Measurements from ENCODE around the gene COL4A3. TPM values are rescaled to one million over a fixed set of nuclear protein-coding genes. Genes with fewer than 3 reads are reported as not detected.

Gene COL4A3
- total RNA-seq, 1 experiment from 2014 or later: 0.15 TPM

DNA sequence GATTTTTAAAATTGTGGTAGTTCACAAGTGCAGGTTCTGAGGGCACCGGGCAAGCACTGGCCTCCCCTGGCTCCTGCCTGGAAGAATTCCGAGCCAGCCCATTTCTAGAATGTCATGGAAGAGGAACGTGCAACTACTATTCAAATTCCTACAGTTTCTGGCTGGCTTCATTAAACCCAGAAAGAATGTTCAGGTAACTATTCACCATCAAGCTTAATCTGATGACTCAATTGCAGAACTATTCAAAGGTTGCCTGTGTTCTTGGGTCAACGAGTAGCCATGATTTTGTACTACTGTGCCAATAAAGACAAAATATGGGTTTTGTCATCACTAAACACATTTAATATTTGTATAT, 146.3 kb downstream of the COL4A3 start:
- no peak overlapping the region for H2BK12ac ChIP-seq (ENCODE audit: insufficient read length, low read depth, low read length)
- no peaks in the 10 kb centered on the region for H3K27me3 ChIP-seq (ENCODE audit: insufficient read depth, low read length)
- H3K4me1 ChIP-seq (ENCODE audit: insufficient read depth, low read length): no peaks in the 10 kb centered on the region
- H3K23ac ChIP-seq (ENCODE audit: insufficient read length, low read depth, low read length): no peak overlapping the region
- H3K23me2 ChIP-seq (ENCODE audit: insufficient read length, low read depth, low read length, poor library complexity, severe bottlenecking): no peaks in the 10 kb centered on the region
- H3K36me3 Mint-ChIP-seq (ENCODE audit: insufficient read depth in 1 of 3, low read depth in 3 of 3): no peaks in the 10 kb centered on the region
- H3K79me1 ChIP-seq (ENCODE audit: insufficient read depth, low read depth, low read length, poor library complexity, severe bottlenecking): no peaks in the 10 kb centered on the region
- no peak overlapping the region for H4K5ac ChIP-seq (ENCODE audit: insufficient read length, low read depth, low read length)
- H3K56ac ChIP-seq (ENCODE audit: insufficient read length, low read depth, low read length): no peak overlapping the region
- H2BK5ac ChIP-seq (ENCODE audit: insufficient read length, low read length): no peak overlapping the region
- H3K79me2 ChIP-seq (ENCODE audit: insufficient read depth, low read length): no peaks in the 10 kb centered on the region
- no CpG with 5 or more reads among the region's 4 CpGs for WGBS (ENCODE audit: extremely low coverage, insufficient read length, low lambda C conversion rate)
- H3K9me3 ChIP-seq (ENCODE audit: control insufficient read depth, low read depth, low read length): no peaks in the 10 kb centered on the region
- H3K9me3 Mint-ChIP-seq: no peaks in the 10 kb centered on the region
- H4K91ac ChIP-seq (ENCODE audit: insufficient read length, low read depth, low read length): no peak overlapping the region
- H3T11ph ChIP-seq (ENCODE audit: low read length): no peak overlapping the region
- H3K27ac Mint-ChIP-seq: peak overlapping the region in 2 of 3 experiments; percentile 3 to 65; a peak in 3 of 7 replicates
- H2BK120ac ChIP-seq (ENCODE audit: low read depth, low read length, poor library complexity, severe bottlenecking): no peak overlapping the region
- no peak overlapping the region for H3K4ac ChIP-seq (ENCODE audit: low read depth, low read length)
- TF ChIP-seq, protein P1, sequence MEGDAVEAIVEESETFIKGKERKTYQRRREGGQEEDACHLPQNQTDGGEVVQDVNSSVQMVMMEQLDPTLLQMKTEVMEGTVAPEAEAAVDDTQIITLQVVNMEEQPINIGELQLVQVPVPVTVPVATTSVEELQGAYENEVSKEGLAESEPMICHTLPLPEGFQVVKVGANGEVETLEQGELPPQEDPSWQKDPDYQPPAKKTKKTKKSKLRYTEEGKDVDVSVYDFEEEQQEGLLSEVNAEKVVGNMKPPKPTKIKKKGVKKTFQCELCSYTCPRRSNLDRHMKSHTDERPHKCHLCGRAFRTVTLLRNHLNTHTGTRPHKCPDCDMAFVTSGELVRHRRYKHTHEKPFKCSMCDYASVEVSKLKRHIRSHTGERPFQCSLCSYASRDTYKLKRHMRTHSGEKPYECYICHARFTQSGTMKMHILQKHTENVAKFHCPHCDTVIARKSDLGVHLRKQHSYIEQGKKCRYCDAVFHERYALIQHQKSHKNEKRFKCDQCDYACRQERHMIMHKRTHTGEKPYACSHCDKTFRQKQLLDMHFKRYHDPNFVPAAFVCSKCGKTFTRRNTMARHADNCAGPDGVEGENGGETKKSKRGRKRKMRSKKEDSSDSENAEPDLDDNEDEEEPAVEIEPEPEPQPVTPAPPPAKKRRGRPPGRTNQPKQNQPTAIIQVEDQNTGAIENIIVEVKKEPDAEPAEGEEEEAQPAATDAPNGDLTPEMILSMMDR (conservative IDR thresholded peaks at IDR 0.05): no peak
- no peak overlapping the region for H3K9ac ChIP-seq (ENCODE audit: extremely low read depth, insufficient read length, low read length)
- H3K4me2 ChIP-seq (ENCODE audit: insufficient read depth, insufficient read length, low read length): no peak overlapping the region
- H4K8ac ChIP-seq (replicated peaks; ENCODE audit: insufficient read length, low read depth, low read length): no peak overlapping the region
- no peak overlapping the region for H3K14ac ChIP-seq (ENCODE audit: insufficient read depth, low read length)
- no peak overlapping the region for H3K4me3 Mint-ChIP-seq
- H3K18ac ChIP-seq (ENCODE audit: insufficient read length, low read depth, low read length): no peak overlapping the region
- H4K20me1 ChIP-seq (ENCODE audit: control insufficient read depth, insufficient read depth, insufficient read length): no peaks in the 10 kb centered on the region
- DNase-seq: no peak
- no peak overlapping the region for H2BK20ac ChIP-seq (ENCODE audit: low read depth, low read length, poor library complexity, severe bottlenecking)
- H2AK5ac ChIP-seq (ENCODE audit: insufficient read length, low read length): no peak overlapping the region
- no peaks in the 10 kb centered on the region; the same call in 1 of the 2 replicates for H3K27me3 Mint-ChIP-seq (ENCODE audit: low read depth)
- no peak overlapping the region for H3K27ac ChIP-seq (ENCODE audit: insufficient read length, low read depth, low read length)
- H2BK15ac ChIP-seq (ENCODE audit: low read depth, low read length): no peak overlapping the region
- no peak overlapping the region for H2AFZ ChIP-seq (ENCODE audit: low read length)
- peaks cover 13 to 16% of the 10 kb centered on the region in 2 experiments for H3K4me1 Mint-ChIP-seq
